ENCODE measurements around the gene SMARCC1.

SMARCC1 gene

GRCh38 chr3:47704237-47704612, 77.5 kb downstream of the SMARCC1 start:
- no peak for DNase-seq (ENCODE audit: low read depth in 3 of 3)

GRCh38 chr3:47701388-47701787, 80.3 kb downstream of the SMARCC1 start:
- no peak for DNase-seq (ENCODE audit: low read depth in 3 of 3)

GRCh38 chr3:47692158-47692557, 89.5 kb downstream of the SMARCC1 start:
- no peak for DNase-seq (ENCODE audit: low read depth in 3 of 3)

- no peak for DNase-seq (ENCODE audit: low read depth in 3 of 3)
These were observed 93.2 kb downstream of the SMARCC1 start for GRCh38 chr3:47688488-47688887.

GRCh38 chr3:47685037-47685436, 96.7 kb downstream of the SMARCC1 start:
- DNase-seq (ENCODE audit: low read depth in 3 of 3) = no peak

- DNase-seq (ENCODE audit: low read depth in 3 of 3) = no peak
These were observed 100.7 kb downstream of the SMARCC1 start for GRCh38 chr3:47681016-47681415.

- DNase-seq (ENCODE audit: low read depth in 3 of 3) = no peak
These were observed 103.0 kb downstream of the SMARCC1 start for GRCh38 chr3:47678446-47679338.

- DNase-seq (ENCODE audit: low read depth in 3 of 3) = no peak
These were observed 112.5 kb downstream of the SMARCC1 start for GRCh38 chr3:47669026-47669749.

- no peak for DNase-seq (ENCODE audit: low read depth in 3 of 3)
These were observed 115.6 kb downstream of the SMARCC1 start for GRCh38 chr3:47666118-47666517.

GRCh38 chr3:47664519-47664918, 117.2 kb downstream of the SMARCC1 start:
- DNase-seq (ENCODE audit: low read depth in 3 of 3) = no peak

GRCh38 chr3:47663630-47664240, 118.0 kb downstream of the SMARCC1 start:
- DNase-seq (ENCODE audit: low read depth in 3 of 3) = no peak

GRCh38 chr3:47661121-47661752, 120.5 kb downstream of the SMARCC1 start:
- DNase-seq (ENCODE audit: low read depth in 3 of 3) = no peak

GRCh38 chr3:47658444-47658843, 123.2 kb downstream of the SMARCC1 start:
- no peak for DNase-seq (ENCODE audit: low read depth in 3 of 3)

GRCh38 chr3:47652142-47652541, 129.6 kb downstream of the SMARCC1 start:
- no peak for DNase-seq (ENCODE audit: low read depth in 3 of 3)

GRCh38 chr3:47650294-47650693, 131.4 kb downstream of the SMARCC1 start:
- DNase-seq (ENCODE audit: low read depth in 3 of 3) = no peak

- no peak for DNase-seq (ENCODE audit: low read depth in 3 of 3)
These were observed 134.1 kb downstream of the SMARCC1 start for GRCh38 chr3:47647550-47647949.

GRCh38 chr3:47646362-47646761, 135.3 kb downstream of the SMARCC1 start:
- DNase-seq (ENCODE audit: low read depth in 3 of 3) = no peak

- DNase-seq (ENCODE audit: low read depth in 3 of 3) = no peak
These were observed 136.1 kb downstream of the SMARCC1 start for GRCh38 chr3:47645551-47645950.

GRCh38 chr3:47643092-47643491, 138.6 kb downstream of the SMARCC1 start:
- no peak for DNase-seq (ENCODE audit: low read depth in 3 of 3)

- no peak for DNase-seq (ENCODE audit: low read depth in 3 of 3)
These were observed 140.0 kb downstream of the SMARCC1 start for GRCh38 chr3:47641739-47642138.

GRCh38 chr3:47636921-47637320, 144.8 kb downstream of the SMARCC1 start:
- DNase-seq (ENCODE audit: low read depth in 3 of 3) = no peak

- no peak for DNase-seq (ENCODE audit: low read depth in 3 of 3)
These were observed 145.5 kb downstream of the SMARCC1 start for GRCh38 chr3:47636225-47636624.
